ENCODE results near the gene LUC7L2.

GRCh38 chr7:139446051-139446890 lies 86.6 kb downstream of the LUC7L2 start:
- TF ChIP-seq POLR2A (IDR thresholded peaks at IDR 0.05) (no peak), CTCF (IDR thresholded peaks at IDR 0.05) (no peak)

Measured in body of pancreas (tissue), 4 donors.